Keratinocyte (primary cell): ENCODE data around the gene GRAMD1A.

Source experiments
- CTCF ChIP-seq, 3 experiments: IDR thresholded peaks in 1 of 3; conservative IDR thresholded peaks in 1 of 3; optimal IDR thresholded peaks in 1 of 3; 2 replicates in 2 of 3; 3 replicates in 1 of 3; pipeline versions ENCODE3 to v1.5.1; 2011; ENCODE audit warnings: low read length in 3 of 3, mild to moderate bottlenecking in 3 of 3, moderate library complexity in 2 of 3, control low read depth in 1 of 3, inconsistent platforms in 1 of 3; ENCODE audit not compliant: insufficient read depth in 2 of 3; ENCODE audit errors: extremely low read depth in 1 of 3
- EZH2 ChIP-seq: IDR thresholded peaks from one replicate; pipeline ENCODE4 v1.6.1; 2012; ENCODE audit warnings: inconsistent platforms, mild to moderate bottlenecking, low read length, moderate library complexity

GRCh38 chr19:34959021-34959420 is 41.1 kb upstream of the GRAMD1A start:
- TF ChIP-seq CTCF (optimal IDR thresholded peaks at IDR 0.05 in 1 of 3, IDR thresholded peaks at IDR 0.05 in 1 of 3, conservative IDR thresholded peaks at IDR 0.05 in 1 of 3; ENCODE audit: extremely low read depth in 1 of 3, insufficient read depth in 2 of 3, low read length in 3 of 3), result no peak
- TF ChIP-seq EZH2, result no peak
